Measurements from ENCODE around the gene PSMB7. TPM values are rescaled to one million over a fixed set of nuclear protein-coding genes. Genes with fewer than 3 reads are reported as not detected.

PSMB7 gene
- total RNA-seq, 2 donors from 2014 or later = 150 to 158 TPM

GRCh38 chr9:124457079-124457886, 42.0 kb upstream of the PSMB7 start:
- no peaks in the 10 kb centered on the region for H3K4me1 ChIP-seq (replicated peaks)
- no peak overlapping the region for H3K4me3 ChIP-seq
- H3K27me3 ChIP-seq (replicated peaks; ENCODE audit: insufficient read depth) = peaks cover 5% of the 10 kb centered on the region
- H3K9me3 ChIP-seq = no peaks in the 10 kb centered on the region
- no peak for DNase-seq (ENCODE audit: low spot score)
- 81% methylated on average over 18 of the region's 18 CpGs for WGBS
- no peak overlapping the region for H3K27ac ChIP-seq
- intact Hi-C loops (cut with DNase I) = no loop called here
- TF ChIP-seq CTCF (IDR thresholded peaks at IDR 0.05) (no peak), POLR2AphosphoS5 (IDR thresholded peaks at IDR 0.05) (no peak), POLR2A (IDR thresholded peaks at IDR 0.05) (no peak)
- H3K36me3 ChIP-seq = no peaks in the 10 kb centered on the region

GRCh38 chr9:124456341-124457078, 41.3 kb upstream of the PSMB7 start:
- no peaks in the 10 kb centered on the region for H3K9me3 ChIP-seq
- H3K27ac ChIP-seq = no peak overlapping the region
- TF ChIP-seq POLR2A (IDR thresholded peaks at IDR 0.05) (no peak), CTCF (IDR thresholded peaks at IDR 0.05) (no peak), POLR2AphosphoS5 (IDR thresholded peaks at IDR 0.05) (no peak)
- 76% methylated on average over 15 of the region's 15 CpGs for WGBS
- intact Hi-C loops (cut with DNase I) = no loop called here
- no peaks in the 10 kb centered on the region for H3K36me3 ChIP-seq
- peaks cover 11% of the 10 kb centered on the region for H3K27me3 ChIP-seq (replicated peaks; ENCODE audit: insufficient read depth)
- no peak overlapping the region for H3K4me3 ChIP-seq
- DNase-seq (ENCODE audit: low spot score) = no peak
- no peaks in the 10 kb centered on the region for H3K4me1 ChIP-seq (replicated peaks)

- no peaks in the 10 kb centered on the region for H3K36me3 ChIP-seq
- 76% methylated on average over 7 of the region's 7 CpGs for WGBS
- intact Hi-C loops (cut with DNase I) = no loop called here
- H3K4me1 ChIP-seq (replicated peaks) = no peaks in the 10 kb centered on the region
- H3K4me3 ChIP-seq = no peak overlapping the region
- DNase-seq (ENCODE audit: low spot score) = no peak
- no peaks in the 10 kb centered on the region for H3K9me3 ChIP-seq
- peaks cover 15% of the 10 kb centered on the region for H3K27me3 ChIP-seq (replicated peaks; ENCODE audit: insufficient read depth)
- TF ChIP-seq CTCF (IDR thresholded peaks at IDR 0.05) = no peak
- no peak for TF ChIP-seq POLR2A (IDR thresholded peaks at IDR 0.05)
- TF ChIP-seq POLR2AphosphoS5 (IDR thresholded peaks at IDR 0.05) = no peak
- H3K27ac ChIP-seq = no peak overlapping the region
These were observed 40.6 kb upstream of the PSMB7 start for GRCh38 chr9:124455820-124456219.

- H3K27me3 ChIP-seq (replicated peaks; ENCODE audit: insufficient read depth) = peaks cover 15% of the 10 kb centered on the region
- TF ChIP-seq POLR2A (IDR thresholded peaks at IDR 0.05) (no peak), CTCF (IDR thresholded peaks at IDR 0.05) (no peak), POLR2AphosphoS5 (IDR thresholded peaks at IDR 0.05) (no peak)
- 95% methylated on average over 14 of the region's 14 CpGs for WGBS
- no peaks in the 10 kb centered on the region for H3K36me3 ChIP-seq
- no peaks in the 10 kb centered on the region for H3K9me3 ChIP-seq
- DNase-seq (ENCODE audit: low spot score) = no peak
- intact Hi-C loops (cut with DNase I) = no loop called here
- H3K4me3 ChIP-seq = no peak overlapping the region
- no peaks in the 10 kb centered on the region for H3K4me1 ChIP-seq (replicated peaks)
- H3K27ac ChIP-seq = no peak overlapping the region
These were observed 39.7 kb upstream of the PSMB7 start for GRCh38 chr9:124454791-124455443.
